GM12878 (cell line): ENCODE measurements around the gene SNRNP200. TPM values are rescaled to one million over a fixed set of nuclear protein-coding genes. Genes with fewer than 3 reads are reported as not detected.
A peak's percentile ranks its signal among the peaks of the same experiment; 100 is the strongest.

Experiments
- BCLAF1 ChIP-seq: fragments of 450-650 bp; IDR thresholded peaks from 2 replicates; pipeline ENCODE4 v1.6.1; 2017; ENCODE audit warnings: antibody characterized with exemption, mild to moderate bottlenecking, moderate library complexity
- BRCA1 ChIP-seq: IDR thresholded peaks from 2 replicates; pipeline ENCODE4 v1.6.1; 2011; ENCODE audit warnings: low read depth, low read length, improper control_type of control experiment
- EED ChIP-seq: sonication (generic); IDR thresholded peaks from 2 replicates; pipeline ENCODE4 v1.6.1; 2016; ENCODE audit warnings: antibody characterized with exemption, low read depth
- ETV6 ChIP-seq, 2 experiments: fragments of 450-650 bp in 1 of 2; IDR thresholded peaks in 1 of 2; conservative IDR thresholded peaks in 1 of 2; 2 replicates each; pipeline ENCODE4 v1.6.1; 2014; ENCODE audit warnings: antibody characterized with exemption in 1 of 2, borderline replicate concordance in 1 of 2, low read depth in 1 of 2, mild to moderate bottlenecking in 1 of 2, moderate library complexity in 1 of 2
- SKIL ChIP-seq: fragments of 450-650 bp; IDR thresholded peaks from 2 replicates; pipeline ENCODE4 v1.6.1; 2017; ENCODE audit warnings: mild to moderate bottlenecking, low read depth, inconsistent platforms; ENCODE audit not compliant: poor library complexity, severe bottlenecking
- SP1 ChIP-seq: IDR thresholded peaks from one replicate; pipeline ENCODE4 v1.6.1; 2011; ENCODE audit warnings: low read depth, low read length
- SRF ChIP-seq, 2 experiments: IDR thresholded peaks; 2 replicates each; pipeline ENCODE4 v1.6.1; 2011; ENCODE audit warnings: low read depth in 2 of 2, low read length in 2 of 2, mild to moderate bottlenecking in 1 of 2, moderate library complexity in 1 of 2
- USF1 ChIP-seq: IDR thresholded peaks from 2 replicates; pipeline ENCODE4 v1.6.1; 2011; ENCODE audit warnings: borderline replicate concordance, low read depth, mild to moderate bottlenecking, moderate library complexity, mixed read lengths, low read length; ENCODE audit not compliant: insufficient read depth; ENCODE audit errors: extremely low read length
- WRNIP1 ChIP-seq: IDR thresholded peaks from 2 replicates; pipeline ENCODE4 v1.6.1; 2011; ENCODE audit warnings: low read depth, low read length, improper control_type of control experiment, borderline replicate concordance
- ZBTB33 ChIP-seq: fragments of 450-650 bp; IDR thresholded peaks from 2 replicates; pipeline ENCODE4 v1.6.1; 2017; ENCODE audit warnings: mild to moderate bottlenecking
- polyA plus RNA-seq, 11 experiments: library from polyadenylated mRNA; depleted of rRNA in 4 of 11; unstranded in 6 of 11; stranded (reverse) in 5 of 11; fragments of >200 nt; fragmentation: Nextera tagmentation in 4 of 11; fragmentation: Illumina TruSeq in 1 of 11; extraction: Ambion mirVana in 4 of 11; extraction: Trizol in 1 of 11; gene quantifications; 1 replicate in 1 of 11; 2 replicates in 10 of 11; pipeline versions ENCODE4 v1.2.1 to v1.2.3, GENCODE V29; 2011 to 2016; ENCODE audit warnings: inconsistent platforms in 2 of 11, missing spikeins in 2 of 11, low read depth in 1 of 11
- total RNA-seq, 4 experiments: library from RNA; depleted of rRNA in 3 of 4; stranded (reverse); fragments of >200 nt in 3 of 4; fragmentation: Illumina TruSeq in 1 of 4; extraction: Trizol in 1 of 4; gene quantifications; 2 replicates each; pipeline versions ENCODE4 v1.2.1 to v1.2.3, GENCODE V29; 2013 to 2021
- TF ChIP-seq, protein P1 (sequence below): fragments of 450-650 bp; IDR thresholded peaks from 2 replicates; pipeline ENCODE4 v1.6.1; 2016; ENCODE audit warnings: mild to moderate bottlenecking, moderate library complexity, borderline replicate concordance
- TF ChIP-seq, protein P2 (sequence below): fragments of 450-650 bp; IDR thresholded peaks from 2 replicates; pipeline ENCODE4 v1.6.1; 2018; ENCODE audit warnings: mild to moderate bottlenecking, low read depth, moderate library complexity; ENCODE audit not compliant: partially characterized antibody

The SNRNP200 gene
- total and polyA plus RNA-seq, 10 of the 15 experiments (the other 5 are each of a cell fraction or from before 2014, with no cell fraction given), result 59.2 to 176 (median 106) TPM

- TF ChIP-seq USF1 (no peak), BCLAF1 (no peak), BRCA1 (no peak), SP1 (no peak), WRNIP1 (no peak), EED (peak; percentile 96), ETV6 (conservative IDR thresholded peaks at IDR 0.05 in 1 of 2, IDR thresholded peaks at IDR 0.05 in 1 of 2; ENCODE audit: borderline replicate concordance in 1 of 2, low read depth in 1 of 2) (peak in 1 of 2 experiments; percentile 97; a peak in 2 of 4 replicates), ZBTB33 (no peak), SKIL (peak; percentile 7), SRF (IDR thresholded peaks at IDR 0.05; ENCODE audit: low read depth in 2 of 2, low read length in 2 of 2) (no peak)
- TF ChIP-seq, protein P1, sequence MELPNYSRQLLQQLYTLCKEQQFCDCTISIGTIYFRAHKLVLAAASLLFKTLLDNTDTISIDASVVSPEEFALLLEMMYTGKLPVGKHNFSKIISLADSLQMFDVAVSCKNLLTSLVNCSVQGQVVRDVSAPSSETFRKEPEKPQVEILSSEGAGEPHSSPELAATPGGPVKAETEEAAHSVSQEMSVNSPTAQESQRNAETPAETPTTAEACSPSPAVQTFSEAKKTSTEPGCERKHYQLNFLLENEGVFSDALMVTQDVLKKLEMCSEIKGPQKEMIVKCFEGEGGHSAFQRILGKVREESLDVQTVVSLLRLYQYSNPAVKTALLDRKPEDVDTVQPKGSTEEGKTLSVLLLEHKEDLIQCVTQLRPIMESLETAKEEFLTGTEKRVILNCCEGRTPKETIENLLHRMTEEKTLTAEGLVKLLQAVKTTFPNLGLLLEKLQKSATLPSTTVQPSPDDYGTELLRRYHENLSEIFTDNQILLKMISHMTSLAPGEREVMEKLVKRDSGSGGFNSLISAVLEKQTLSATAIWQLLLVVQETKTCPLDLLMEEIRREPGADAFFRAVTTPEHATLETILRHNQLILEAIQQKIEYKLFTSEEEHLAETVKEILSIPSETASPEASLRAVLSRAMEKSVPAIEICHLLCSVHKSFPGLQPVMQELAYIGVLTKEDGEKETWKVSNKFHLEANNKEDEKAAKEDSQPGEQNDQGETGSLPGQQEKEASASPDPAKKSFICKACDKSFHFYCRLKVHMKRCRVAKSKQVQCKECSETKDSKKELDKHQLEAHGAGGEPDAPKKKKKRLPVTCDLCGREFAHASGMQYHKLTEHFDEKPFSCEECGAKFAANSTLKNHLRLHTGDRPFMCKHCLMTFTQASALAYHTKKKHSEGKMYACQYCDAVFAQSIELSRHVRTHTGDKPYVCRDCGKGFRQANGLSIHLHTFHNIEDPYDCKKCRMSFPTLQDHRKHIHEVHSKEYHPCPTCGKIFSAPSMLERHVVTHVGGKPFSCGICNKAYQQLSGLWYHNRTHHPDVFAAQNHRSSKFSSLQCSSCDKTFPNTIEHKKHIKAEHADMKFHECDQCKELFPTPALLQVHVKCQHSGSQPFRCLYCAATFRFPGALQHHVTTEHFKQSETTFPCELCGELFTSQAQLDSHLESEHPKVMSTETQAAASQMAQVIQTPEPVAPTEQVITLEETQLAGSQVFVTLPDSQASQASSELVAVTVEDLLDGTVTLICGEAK, result peak; percentile 45; the same call in 1 of the 2 replicates
- TF ChIP-seq, protein P2, sequence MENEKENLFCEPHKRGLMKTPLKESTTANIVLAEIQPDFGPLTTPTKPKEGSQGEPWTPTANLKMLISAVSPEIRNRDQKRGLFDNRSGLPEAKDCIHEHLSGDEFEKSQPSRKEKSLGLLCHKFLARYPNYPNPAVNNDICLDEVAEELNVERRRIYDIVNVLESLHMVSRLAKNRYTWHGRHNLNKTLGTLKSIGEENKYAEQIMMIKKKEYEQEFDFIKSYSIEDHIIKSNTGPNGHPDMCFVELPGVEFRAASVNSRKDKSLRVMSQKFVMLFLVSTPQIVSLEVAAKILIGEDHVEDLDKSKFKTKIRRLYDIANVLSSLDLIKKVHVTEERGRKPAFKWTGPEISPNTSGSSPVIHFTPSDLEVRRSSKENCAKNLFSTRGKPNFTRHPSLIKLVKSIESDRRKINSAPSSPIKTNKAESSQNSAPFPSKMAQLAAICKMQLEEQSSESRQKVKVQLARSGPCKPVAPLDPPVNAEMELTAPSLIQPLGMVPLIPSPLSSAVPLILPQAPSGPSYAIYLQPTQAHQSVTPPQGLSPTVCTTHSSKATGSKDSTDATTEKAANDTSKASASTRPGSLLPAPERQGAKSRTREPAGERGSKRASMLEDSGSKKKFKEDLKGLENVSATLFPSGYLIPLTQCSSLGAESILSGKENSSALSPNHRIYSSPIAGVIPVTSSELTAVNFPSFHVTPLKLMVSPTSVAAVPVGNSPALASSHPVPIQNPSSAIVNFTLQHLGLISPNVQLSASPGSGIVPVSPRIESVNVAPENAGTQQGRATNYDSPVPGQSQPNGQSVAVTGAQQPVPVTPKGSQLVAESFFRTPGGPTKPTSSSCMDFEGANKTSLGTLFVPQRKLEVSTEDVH, result peak; percentile 31
Measured at GRCh38 chr2:96241900-96242611, 63.3 kb downstream of the SNRNP200 start (continued).
